ENCODE measurements around the gene KIF12.

DNA sequence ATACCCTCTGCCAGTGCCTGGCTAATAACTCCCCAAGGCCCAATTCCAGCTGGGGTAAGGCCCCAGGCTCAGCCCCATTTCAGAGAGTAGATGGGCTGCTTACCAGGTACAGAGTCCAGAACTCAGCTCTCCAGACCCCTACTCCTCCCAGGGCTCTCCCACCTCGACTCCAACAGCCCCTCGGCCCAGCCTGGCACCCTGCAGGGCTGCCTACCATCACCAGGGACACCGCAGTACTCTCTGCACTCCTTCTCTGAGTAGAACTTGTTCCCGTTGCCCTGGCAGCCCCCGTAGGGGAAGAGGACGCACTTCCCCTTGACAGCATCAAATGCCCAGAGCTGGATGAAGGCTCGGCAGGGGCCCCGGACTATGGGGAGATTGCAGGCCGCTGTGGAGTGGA is 38.4 kb downstream of the KIF12 start:
- TF ChIP-seq EZH2 (IDR thresholded peaks at IDR 0.05; ENCODE audit: low read length): no peak
- TF ChIP-seq, protein P1, sequence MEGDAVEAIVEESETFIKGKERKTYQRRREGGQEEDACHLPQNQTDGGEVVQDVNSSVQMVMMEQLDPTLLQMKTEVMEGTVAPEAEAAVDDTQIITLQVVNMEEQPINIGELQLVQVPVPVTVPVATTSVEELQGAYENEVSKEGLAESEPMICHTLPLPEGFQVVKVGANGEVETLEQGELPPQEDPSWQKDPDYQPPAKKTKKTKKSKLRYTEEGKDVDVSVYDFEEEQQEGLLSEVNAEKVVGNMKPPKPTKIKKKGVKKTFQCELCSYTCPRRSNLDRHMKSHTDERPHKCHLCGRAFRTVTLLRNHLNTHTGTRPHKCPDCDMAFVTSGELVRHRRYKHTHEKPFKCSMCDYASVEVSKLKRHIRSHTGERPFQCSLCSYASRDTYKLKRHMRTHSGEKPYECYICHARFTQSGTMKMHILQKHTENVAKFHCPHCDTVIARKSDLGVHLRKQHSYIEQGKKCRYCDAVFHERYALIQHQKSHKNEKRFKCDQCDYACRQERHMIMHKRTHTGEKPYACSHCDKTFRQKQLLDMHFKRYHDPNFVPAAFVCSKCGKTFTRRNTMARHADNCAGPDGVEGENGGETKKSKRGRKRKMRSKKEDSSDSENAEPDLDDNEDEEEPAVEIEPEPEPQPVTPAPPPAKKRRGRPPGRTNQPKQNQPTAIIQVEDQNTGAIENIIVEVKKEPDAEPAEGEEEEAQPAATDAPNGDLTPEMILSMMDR (optimal IDR thresholded peaks at IDR 0.05 in 1 of 3, IDR thresholded peaks at IDR 0.05 in 1 of 3, conservative IDR thresholded peaks at IDR 0.05 in 1 of 3; ENCODE audit: extremely low read depth in 1 of 3, insufficient read depth in 2 of 3, low read length in 3 of 3): no peak

Measured in keratinocyte (primary cell).